Neuronal stem cell (in vitro differentiated cells): ENCODE results near the gene CKAP2L.

Experiments used
- DNase-seq: peaks from one replicate; pipeline ENCODE4 v3.0.0-alpha.2; 2013; ENCODE audit warnings: low spot score
- H2AFZ ChIP-seq: one replicate; pipeline ENCODE4 v1.6.1; 2013; ENCODE audit warnings: mild to moderate bottlenecking, low read length, inconsistent platforms
- H2AK5ac ChIP-seq: 2 replicates; pipeline ENCODE4 v1.6.1; 2013; ENCODE audit warnings: low read depth, mild to moderate bottlenecking, inconsistent platforms, low read length, moderate library complexity, mixed read lengths
- H2BK120ac ChIP-seq: 2 replicates; pipeline ENCODE4 v1.6.1; 2013; ENCODE audit warnings: low read depth, mild to moderate bottlenecking, inconsistent platforms, low read length, moderate library complexity, mixed read lengths
- H2BK12ac ChIP-seq: one replicate; pipeline ENCODE4 v1.6.1; 2013; ENCODE audit warnings: low read length, inconsistent platforms
- H2BK15ac ChIP-seq: 2 replicates; pipeline ENCODE4 v1.6.1; 2013; ENCODE audit warnings: mild to moderate bottlenecking, low read length, inconsistent platforms, mixed read lengths
- H2BK5ac ChIP-seq: one replicate; pipeline ENCODE4 v1.6.1; 2013; ENCODE audit warnings: inconsistent platforms, mild to moderate bottlenecking, low read length, moderate library complexity
- H3K14ac ChIP-seq: one replicate; pipeline ENCODE4 v1.6.1; 2013; ENCODE audit warnings: low read length, inconsistent platforms
- H3K18ac ChIP-seq: 2 replicates; pipeline ENCODE4 v1.6.1; 2013; ENCODE audit warnings: low read length, inconsistent platforms
- H3K23ac ChIP-seq: 2 replicates; pipeline ENCODE4 v1.6.1; 2013; ENCODE audit warnings: low read depth, mild to moderate bottlenecking, mixed read lengths, low read length, inconsistent platforms; ENCODE audit not compliant: poor library complexity
- H3K27ac ChIP-seq: replicated peaks from 3 replicates; pipeline ENCODE4 v1.5.1; 2013; ENCODE audit warnings: low read length, inconsistent platforms
- H3K27me3 ChIP-seq, 3 experiments: 2 replicates each; pipeline ENCODE4 v1.6.1; 2013; ENCODE audit warnings: low read length in 3 of 3, mild to moderate bottlenecking in 2 of 3, inconsistent platforms in 1 of 3, low read depth in 1 of 3, mixed read lengths in 1 of 3, moderate library complexity in 1 of 3; ENCODE audit not compliant: control insufficient read depth in 3 of 3, insufficient read depth in 3 of 3
- H3K36me3 ChIP-seq, 2 donors: replicated peaks in 1 of 2; 2 replicates each; pipeline ENCODE4 v1.6.1; 2013; ENCODE audit warnings: low read length in 2 of 2; ENCODE audit not compliant: control insufficient read depth in 2 of 2, insufficient read depth in 2 of 2
- H3K4ac ChIP-seq: 2 replicates; pipeline ENCODE4 v1.6.1; 2013; ENCODE audit warnings: inconsistent platforms, mild to moderate bottlenecking, low read length, moderate library complexity
- H3K4me1 ChIP-seq, 2 donors: 1 replicate in 1 of 2; 2 replicates in 1 of 2; pipeline ENCODE4 v1.6.1; 2013; ENCODE audit warnings: low read length in 2 of 2, low read depth in 1 of 2; ENCODE audit not compliant: control insufficient read depth in 2 of 2, insufficient read depth in 1 of 2
- H3K4me2 ChIP-seq: one replicate; pipeline ENCODE4 v1.6.1; 2013; ENCODE audit warnings: mild to moderate bottlenecking, low read length, inconsistent platforms; ENCODE audit not compliant: insufficient read depth, poor library complexity, severe bottlenecking
- H3K4me3 ChIP-seq, 2 donors: 2 replicates each; pipeline ENCODE4 v1.5.1; 2013; ENCODE audit warnings: low read length in 2 of 2, mild to moderate bottlenecking in 2 of 2, inconsistent platforms in 1 of 2, moderate library complexity in 1 of 2
- H3K79me1 ChIP-seq: one replicate; pipeline ENCODE4 v1.6.1; 2013; ENCODE audit warnings: low read depth, mild to moderate bottlenecking, inconsistent platforms, low read length, moderate library complexity
- H3K9ac ChIP-seq: one replicate; pipeline ENCODE4 v1.6.1; 2013; ENCODE audit warnings: mild to moderate bottlenecking, low read depth, low read length, inconsistent platforms; ENCODE audit not compliant: poor library complexity
- H3K9me3 ChIP-seq, 2 donors: replicated peaks in 1 of 2; 2 replicates each; pipeline versions ENCODE3 to v1.6.1; 2013; ENCODE audit warnings: low read length in 2 of 2, mild to moderate bottlenecking in 2 of 2, inconsistent platforms in 1 of 2, low read depth in 1 of 2, mixed read lengths in 1 of 2, moderate library complexity in 1 of 2; ENCODE audit not compliant: control insufficient read depth in 2 of 2, insufficient read depth in 1 of 2
- H4K8ac ChIP-seq: one replicate; pipeline ENCODE4 v1.6.1; 2013; ENCODE audit warnings: low read depth, mild to moderate bottlenecking, inconsistent platforms, low read length, moderate library complexity
- H4K91ac ChIP-seq: one replicate; pipeline ENCODE4 v1.6.1; 2013; ENCODE audit warnings: low read length, low read depth, mild to moderate bottlenecking, inconsistent platforms; ENCODE audit not compliant: poor library complexity
- WGBS, 2 donors: extraction: QIAGEN DNeasy Blood & Tissue Kit; methylation state at CpG; one replicate each; pipeline ENCODE4 v1.1.7; 2013; ENCODE audit warnings: missing lambda C conversion rate in 2 of 2, mixed read lengths in 1 of 2; ENCODE audit not compliant: insufficient read length in 2 of 2, insufficient replicate concordance in 1 of 2; ENCODE audit errors: extremely low coverage in 2 of 2; 5-methylcytosine and 5-hydroxymethylcytosine counted together

Gene CKAP2L

GRCh38 chr2:112703684-112704083 is 60.7 kb downstream of the CKAP2L start:
- Histone ChIP-seq H4K8ac (no peak overlapping the region), H3K36me3 (no peaks in the 10 kb centered on the region), H3K4me3 (no peak overlapping the region), H2BK5ac (no peak overlapping the region), H3K27ac (no peak overlapping the region), H2AK5ac (no peak overlapping the region), H3K18ac (no peak overlapping the region), H2BK120ac (no peak overlapping the region), H3K4me1 (no peaks in the 10 kb centered on the region), H3K23ac (no peak overlapping the region), H3K79me1 (no peaks in the 10 kb centered on the region), H4K91ac (no peak overlapping the region), H2BK15ac (no peak overlapping the region), H3K4me2 (no peak overlapping the region), H2BK12ac (no peak overlapping the region), H3K9me3 (no peaks in the 10 kb centered on the region), H3K27me3 (peaks cover 0 to 16% (median 0%) of the 10 kb centered on the region in 3 experiments), H3K14ac (no peak overlapping the region), H3K9ac (no peak overlapping the region), H3K4ac (no peak overlapping the region), H2AFZ (no peak overlapping the region)
- WGBS, 2 donors, result no CpG with 5 or more reads among the region's 2 CpGs
- no peak for DNase-seq

GRCh38 chr2:112701052-112701451 is 63.4 kb downstream of the CKAP2L start:
- Histone ChIP-seq H3K23ac (no peak overlapping the region), H3K4me3 (no peak overlapping the region), H4K91ac (no peak overlapping the region), H3K27ac (no peak overlapping the region), H2AFZ (no peak overlapping the region), H2BK120ac (no peak overlapping the region), H3K4me2 (no peak overlapping the region), H3K79me1 (no peaks in the 10 kb centered on the region), H3K18ac (no peak overlapping the region), H2BK5ac (no peak overlapping the region), H3K4ac (no peak overlapping the region), H2BK15ac (no peak overlapping the region), H3K4me1 (no peaks in the 10 kb centered on the region), H2BK12ac (no peak overlapping the region), H3K14ac (no peak overlapping the region), H3K36me3 (no peaks in the 10 kb centered on the region), H3K9me3 (no peaks in the 10 kb centered on the region), H3K9ac (no peak overlapping the region), H4K8ac (no peak overlapping the region), H3K27me3 (peaks cover 0 to 16% (median 0%) of the 10 kb centered on the region in 3 experiments), H2AK5ac (no peak overlapping the region)
- DNase-seq, result no peak
- WGBS, 2 donors, result no CpG with 5 or more reads among the region's 8 CpGs

- H2AK5ac ChIP-seq, result no peak overlapping the region
- no peak overlapping the region for H2BK15ac ChIP-seq
- H4K91ac ChIP-seq, result no peak overlapping the region
- no peak overlapping the region for H2BK120ac ChIP-seq
- H4K8ac ChIP-seq, result no peak overlapping the region
- no peak overlapping the region for H3K18ac ChIP-seq
- no peaks in the 10 kb centered on the region for H3K9me3 ChIP-seq
- H3K4me2 ChIP-seq, result no peak overlapping the region
- peaks cover 0 to 16% (median 0%) of the 10 kb centered on the region in 3 experiments for H3K27me3 ChIP-seq
- no peak overlapping the region for H2BK5ac ChIP-seq
- DNase-seq, result no peak
- H3K27ac ChIP-seq, result no peak overlapping the region
- no peak overlapping the region for H3K4me3 ChIP-seq
- no peak overlapping the region for H3K9ac ChIP-seq
- no peak overlapping the region for H2BK12ac ChIP-seq
- no peaks in the 10 kb centered on the region for H3K4me1 ChIP-seq
- H3K23ac ChIP-seq, result no peak overlapping the region
- H2AFZ ChIP-seq, result no peak overlapping the region
- no peaks in the 10 kb centered on the region for H3K79me1 ChIP-seq
- H3K14ac ChIP-seq, result no peak overlapping the region
- H3K36me3 ChIP-seq, result no peaks in the 10 kb centered on the region
- H3K4ac ChIP-seq, result no peak overlapping the region
- WGBS, 2 donors, result no CpG with 5 or more reads among the region's 3 CpGs
These were observed 64.3 kb downstream of the CKAP2L start for GRCh38 chr2:112699984-112700667.

GRCh38 chr2:112698834-112699515 is 65.4 kb downstream of the CKAP2L start:
- no peak overlapping the region for H2AFZ ChIP-seq
- no peak overlapping the region for H3K4me3 ChIP-seq
- no peak overlapping the region for H3K4ac ChIP-seq
- no peak overlapping the region for H4K8ac ChIP-seq
- no peak overlapping the region for H2BK12ac ChIP-seq
- no peak overlapping the region for H2BK15ac ChIP-seq
- H3K27me3 ChIP-seq, result peaks cover 0 to 11% (median 0%) of the 10 kb centered on the region in 3 experiments
- H3K9ac ChIP-seq, result no peak overlapping the region
- no CpG with 5 or more reads among the region's 3 CpGs for WGBS, 2 donors
- H3K9me3 ChIP-seq, result no peaks in the 10 kb centered on the region
- no peak overlapping the region for H2BK5ac ChIP-seq
- H3K79me1 ChIP-seq, result no peaks in the 10 kb centered on the region
- no peaks in the 10 kb centered on the region for H3K4me1 ChIP-seq
- no peak for DNase-seq
- no peak overlapping the region for H2AK5ac ChIP-seq
- H4K91ac ChIP-seq, result no peak overlapping the region
- H3K4me2 ChIP-seq, result no peak overlapping the region
- no peak overlapping the region for H3K27ac ChIP-seq
- no peak overlapping the region for H3K14ac ChIP-seq
- H3K36me3 ChIP-seq, result no peaks in the 10 kb centered on the region
- H2BK120ac ChIP-seq, result no peak overlapping the region
- no peak overlapping the region for H3K23ac ChIP-seq
- no peak overlapping the region for H3K18ac ChIP-seq
